NK-92 treated with Interleukin-12 subunit alpha and Interleukin-12 subunit beta, amount 100 ng/mL, for 24 hours (cell line): ENCODE data around the gene FBXO44.
"Not testable (repeated sequence)": the region's sequence is repeated elsewhere in the genome, so short reads cannot be mapped to it uniquely, and the experiment has no call there.

Experiments used
- DNase-seq: peaks from one replicate; lab custom pipeline; 2025; lab: John Stamatoyannopoulos, UW

The FBXO44 gene

GRCh38 chr1:11654137-11654938 lies at the start of gene FBXO44, which contains the start of gene FBXO2:
Gene FBXO44, plus strand, starts transcription at chr1:11654877. Its CDS starts 959 bp downstream, at chr1:11655836.
Gene FBXO2, minus strand, starts transcription at chr1:11654429. Its CDS starts 89 bp downstream, at chr1:11654340.
- no peak for DNase-seq

GRCh38 chr1:11606775-11607174 lies 47.9 kb upstream of the FBXO44 start:
- no peak for DNase-seq

GRCh38 chr1:11608596-11609130 lies 46.0 kb upstream of the FBXO44 start:
- DNase-seq = not testable (repeated sequence)

GRCh38 chr1:11609378-11609777 lies 45.3 kb upstream of the FBXO44 start:
- DNase-seq = not testable (repeated sequence)

GRCh38 chr1:11610629-11611180 lies 44.0 kb upstream of the FBXO44 start:
- no peak for DNase-seq

GRCh38 chr1:11611638-11612327 lies 42.9 kb upstream of the FBXO44 start:
- DNase-seq = no peak

- no peak for DNase-seq
Measured at GRCh38 chr1:11613347-11613746, 41.3 kb upstream of the FBXO44 start.

GRCh38 chr1:11615090-11615489 lies 39.6 kb upstream of the FBXO44 start:
- no peak for DNase-seq

- DNase-seq = no peak
Measured at GRCh38 chr1:11616766-11617165, 37.9 kb upstream of the FBXO44 start.

GRCh38 chr1:11617314-11617713 lies 37.4 kb upstream of the FBXO44 start:
- no peak for DNase-seq

- DNase-seq = no peak
Measured at GRCh38 chr1:11617741-11618140, 36.9 kb upstream of the FBXO44 start.

GRCh38 chr1:11620405-11620804 lies 34.3 kb upstream of the FBXO44 start:
- DNase-seq = no peak

GRCh38 chr1:11620924-11621323 lies 33.8 kb upstream of the FBXO44 start:
- no peak for DNase-seq

- no peak for DNase-seq
Measured at GRCh38 chr1:11622398-11622797, 32.3 kb upstream of the FBXO44 start.

GRCh38 chr1:11623702-11624101 lies 31.0 kb upstream of the FBXO44 start:
- no peak for DNase-seq

- no peak for DNase-seq
Measured at GRCh38 chr1:11626551-11626950, 28.1 kb upstream of the FBXO44 start.

- no peak for DNase-seq
Measured at GRCh38 chr1:11628767-11629166, 25.9 kb upstream of the FBXO44 start.

GRCh38 chr1:11629184-11630016 lies 25.3 kb upstream of the FBXO44 start:
- DNase-seq = no peak

GRCh38 chr1:11634365-11635192 lies 20.1 kb upstream of the FBXO44 start:
- DNase-seq = no peak

GRCh38 chr1:11638121-11638520 lies 16.6 kb upstream of the FBXO44 start:
- DNase-seq = no peak

- no peak for DNase-seq
Measured at GRCh38 chr1:11639372-11639771, 15.3 kb upstream of the FBXO44 start.
